K562 (cell line): Measurements from ENCODE around the gene SPDYE3. TPM values are rescaled to one million over a fixed set of nuclear protein-coding genes. Genes with fewer than 3 reads are reported as not detected.

Experiments
- CAMTA2 ChIP-seq: fragments of 250-450 bp; sonication (Bioruptor Pico); conservative IDR thresholded peaks from 2 replicates; pipeline ENCODE4 v1.5.1; 2022
- CBX5 ChIP-seq: IDR thresholded peaks from 2 replicates; pipeline ENCODE4 v1.6.1; 2014; ENCODE audit warnings: low read depth, borderline replicate concordance
- FIP1L1 ChIP-seq: fragments of 200-400 bp; formaldehyde crosslinking; IDR thresholded peaks from 2 replicates; pipeline ENCODE4 v1.6.1; 2018; ENCODE audit warnings: mild to moderate bottlenecking, low read depth, low read length; ENCODE audit not compliant: poor library complexity, severe bottlenecking
- FOXA3 ChIP-seq, 2 experiments: fragments of 450-650 bp in 1 of 2; sonication (generic) in 1 of 2; formaldehyde crosslinking; IDR thresholded peaks in 1 of 2; conservative IDR thresholded peaks in 1 of 2; 2 replicates each; pipeline versions ENCODE4 v1.4.0 to v1.8.0; 2020 to 2022; ENCODE audit warnings: mild to moderate bottlenecking in 2 of 2, missing genetic modification reagents in 1 of 2
- HDAC1 ChIP-seq, 2 experiments: fragments of 450-650 bp; IDR thresholded peaks; 2 replicates each; pipeline ENCODE4 v1.6.1; 2016 to 2017; ENCODE audit warnings: inconsistent platforms in 1 of 2, mild to moderate bottlenecking in 1 of 2, moderate library complexity in 1 of 2
- HMGN3 ChIP-seq: IDR thresholded peaks from 2 replicates; pipeline ENCODE4 v1.6.1; 2011; ENCODE audit warnings: borderline replicate concordance, low read depth, mild to moderate bottlenecking, mixed read lengths, low read length; ENCODE audit not compliant: insufficient read length; ENCODE audit errors: extremely low read depth
- HNRNPK ChIP-seq: fragments of 200-400 bp; formaldehyde crosslinking; IDR thresholded peaks from one replicate; pipeline ENCODE4 v1.6.1; 2018; ENCODE audit warnings: mild to moderate bottlenecking, low read depth, low read length; ENCODE audit not compliant: poor library complexity, severe bottlenecking
- HNRNPUL1 ChIP-seq: fragments of 200-400 bp; formaldehyde crosslinking; IDR thresholded peaks from 2 replicates; pipeline ENCODE4 v1.6.1; 2017; ENCODE audit warnings: low read length
- KDM1A ChIP-seq, 2 experiments: fragments of 450-650 bp; IDR thresholded peaks; 2 replicates each; pipeline ENCODE4 v1.6.1; 2016; ENCODE audit warnings: mild to moderate bottlenecking in 2 of 2
- L3MBTL2 ChIP-seq: fragments of 450-650 bp; IDR thresholded peaks from 2 replicates; pipeline ENCODE4 v1.6.1; 2016; ENCODE audit warnings: mild to moderate bottlenecking, moderate library complexity
- NFYB ChIP-seq: IDR thresholded peaks from 2 replicates; pipeline ENCODE4 v1.6.1; 2011; ENCODE audit warnings: mild to moderate bottlenecking, moderate library complexity; ENCODE audit not compliant: insufficient read length; ENCODE audit errors: extremely low read depth
- PHB ChIP-seq: fragments of 250-450 bp; sonication (Bioruptor Pico); IDR thresholded peaks from 2 replicates; pipeline ENCODE4 v1.5.0; 2021
- RCOR1 ChIP-seq, 2 experiments: IDR thresholded peaks; 2 replicates each; pipeline ENCODE4 v1.6.1; 2012; ENCODE audit warnings: low read depth in 2 of 2, low read length in 2 of 2, borderline replicate concordance in 1 of 2, improper control_type of control experiment in 1 of 2
- SIX5 ChIP-seq, 2 experiments: IDR thresholded peaks; 2 replicates each; pipeline ENCODE4 v1.6.1; 2011; ENCODE audit warnings: low read length in 2 of 2, borderline replicate concordance in 1 of 2, low read depth in 1 of 2, mild to moderate bottlenecking in 1 of 2, moderate library complexity in 1 of 2; ENCODE audit not compliant: insufficient read depth in 1 of 2
- SNAPC5 ChIP-seq: fragments of 250-450 bp; sonication (Bioruptor Pico); IDR thresholded peaks from 2 replicates; pipeline ENCODE4 v1.8.0; 2021; ENCODE audit warnings: moderate library complexity, mild to moderate bottlenecking, inconsistent platforms
- SPI1 ChIP-seq: IDR thresholded peaks from 2 replicates; pipeline ENCODE4 v1.6.1; 2011; ENCODE audit warnings: low read depth, low read length, control low read depth, borderline replicate concordance
- ZBTB1 ChIP-seq: sonication (generic); formaldehyde crosslinking; IDR thresholded peaks from 2 replicates; pipeline ENCODE4 v1.8.1; 2023; ENCODE audit warnings: missing genetic modification reagents, low read depth, mild to moderate bottlenecking, borderline replicate concordance
- ZC3H11A ChIP-seq: IDR thresholded peaks from 2 replicates; pipeline ENCODE4 v1.6.1; 2012; ENCODE audit warnings: low read depth, low read length, improper control_type of control experiment
- ZKSCAN8 ChIP-seq: fragments of 200-800 bp; sonication (Bioruptor generic); IDR thresholded peaks from 2 replicates; pipeline ENCODE4 v1.6.1; 2016; ENCODE audit warnings: missing genetic modification characterization, missing compliant biosample characterization
- ZNF41 ChIP-seq: fragments of 250-450 bp; sonication (Bioruptor Pico); conservative IDR thresholded peaks from 2 replicates; pipeline ENCODE4 v1.4.0; 2020; ENCODE audit warnings: mild to moderate bottlenecking
- ZNF695 ChIP-seq: fragments of 450-650 bp; formaldehyde crosslinking; IDR thresholded peaks from 2 replicates; pipeline ENCODE4 v1.4.0; 2020; ENCODE audit warnings: mild to moderate bottlenecking, moderate library complexity
- ZNF699 ChIP-seq: fragments of 250-450 bp; sonication (Bioruptor Pico); IDR thresholded peaks from 2 replicates; pipeline ENCODE4 v1.8.0; 2021; ENCODE audit warnings: mild to moderate bottlenecking, moderate library complexity; ENCODE audit not compliant: insufficient replicate concordance
- polyA plus RNA-seq, 8 experiments: library from polyadenylated mRNA; depleted of rRNA in 4 of 8; stranded (reverse) in 5 of 8; unstranded in 3 of 8; fragments of >200 nt; fragmentation: Nextera tagmentation in 2 of 8; fragmentation: Illumina TruSeq in 1 of 8; extraction: Ambion mirVana in 2 of 8; extraction: Trizol in 1 of 8; gene quantifications; 2 replicates each; pipeline versions ENCODE4 v1.2.1 to v1.2.3, GENCODE V29; 2011 to 2014; ENCODE audit warnings: inconsistent platforms in 1 of 8, missing spikeins in 1 of 8
- total RNA-seq, 7 experiments: library from RNA; depleted of rRNA in 6 of 7; stranded (reverse); fragments of >200 nt in 6 of 7; fragmentation: Illumina TruSeq in 2 of 7; extraction: Trizol in 2 of 7; gene quantifications; 2 replicates each; pipeline versions ENCODE4 v1.2.1 to v1.2.3, GENCODE V29; 2011 to 2021; ENCODE audit warnings: low replicate concordance in 1 of 7
- TF ChIP-seq, protein P1 (sequence below): fragments of 250-450 bp; sonication (Bioruptor Pico); IDR thresholded peaks from 2 replicates; pipeline ENCODE4 v1.4.0; 2020
- TF ChIP-seq, protein P2 (sequence below): fragments of 250-450 bp; sonication (Bioruptor Pico); IDR thresholded peaks from 2 replicates; pipeline ENCODE4 v1.8.0; 2022; ENCODE audit warnings: moderate library complexity, mild to moderate bottlenecking, inconsistent platforms
- TF ChIP-seq, protein P3 (sequence below): fragments of 450-650 bp; formaldehyde crosslinking; IDR thresholded peaks from 2 replicates; pipeline ENCODE4 v1.4.0; 2020; ENCODE audit warnings: mild to moderate bottlenecking, moderate library complexity

SPDYE3 gene
- total and polyA plus RNA-seq, 9 of the 15 experiments (the other 6 are each of a cell fraction or from before 2014, with no cell fraction given) = 0.04 to 3.3 (median 1.2) TPM; not detected in 6

DNA sequence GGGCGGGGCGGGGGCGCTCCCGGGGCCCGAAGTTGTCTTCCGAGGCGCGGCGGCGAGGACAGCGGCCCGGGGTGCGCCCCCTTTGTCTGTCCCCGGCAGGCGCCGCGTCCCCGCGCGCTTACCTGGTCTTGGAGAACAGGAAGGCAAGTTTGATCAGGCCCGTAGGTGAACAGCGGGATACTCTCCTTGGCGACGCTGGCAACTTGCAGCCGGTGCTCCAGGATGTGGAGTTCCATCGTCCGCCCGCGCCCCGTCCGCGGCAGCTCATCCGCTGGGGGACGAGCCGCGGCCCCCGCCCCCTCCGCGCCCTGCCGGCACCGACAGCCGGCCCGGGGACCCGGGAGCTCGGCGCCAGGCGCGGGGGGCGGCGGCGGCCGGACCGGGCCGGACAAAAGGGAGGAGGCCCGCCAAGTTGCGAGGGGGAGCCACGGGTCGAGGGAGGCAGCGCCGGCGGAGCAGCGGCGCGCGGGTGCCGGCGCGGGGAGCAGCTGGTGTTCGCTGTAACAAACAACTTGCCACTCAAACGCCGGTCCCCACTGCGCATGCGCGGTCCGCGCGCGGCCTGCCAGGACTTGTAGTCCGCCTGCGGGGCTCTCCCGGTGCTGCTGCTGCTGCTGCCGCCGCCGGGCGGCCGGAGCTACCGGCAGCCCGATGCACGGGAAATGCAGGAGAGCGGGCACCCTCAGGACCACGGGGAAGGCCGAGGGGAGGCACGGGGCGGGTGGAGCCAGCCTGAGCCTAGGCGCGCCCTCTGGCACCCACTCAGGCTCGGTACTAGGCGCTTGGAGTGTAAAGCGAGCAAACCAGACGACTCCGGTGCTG, 35.6 kb upstream of the SPDYE3 start (continued):
- no peak for TF ChIP-seq ZNF41 (CRISPR knock-in tag)
- peak in 1 of 2 experiments; percentile 9; a peak in 1 of 4 replicates for TF ChIP-seq RCOR1 (IDR thresholded peaks at IDR 0.05; ENCODE audit: borderline replicate concordance in 1 of 2, low read depth in 2 of 2, low read length in 2 of 2)
- TF ChIP-seq PHB (CRISPR knock-in tag) = no peak
- TF ChIP-seq, protein P1, sequence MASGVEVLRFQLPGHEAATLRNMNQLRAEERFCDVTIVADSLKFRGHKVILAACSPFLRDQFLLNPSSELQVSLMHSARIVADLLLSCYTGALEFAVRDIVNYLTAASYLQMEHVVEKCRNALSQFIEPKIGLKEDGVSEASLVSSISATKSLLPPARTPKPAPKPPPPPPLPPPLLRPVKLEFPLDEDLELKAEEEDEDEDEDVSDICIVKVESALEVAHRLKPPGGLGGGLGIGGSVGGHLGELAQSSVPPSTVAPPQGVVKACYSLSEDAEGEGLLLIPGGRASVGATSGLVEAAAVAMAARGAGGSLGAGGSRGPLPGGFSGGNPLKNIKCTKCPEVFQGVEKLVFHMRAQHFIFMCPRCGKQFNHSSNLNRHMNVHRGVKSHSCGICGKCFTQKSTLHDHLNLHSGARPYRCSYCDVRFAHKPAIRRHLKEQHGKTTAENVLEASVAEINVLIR (CRISPR knock-in tag) = no peak
- TF ChIP-seq HMGN3 = peak; percentile 25
- no peak for TF ChIP-seq ZNF699 (CRISPR knock-in tag)
- TF ChIP-seq SIX5 (IDR thresholded peaks at IDR 0.05; ENCODE audit: borderline replicate concordance in 1 of 2, insufficient read depth in 1 of 2, low read depth in 1 of 2, low read length in 2 of 2) = peak; percentile 59 to 67; a peak in 3 of 4 replicates
- TF ChIP-seq SPI1 = no peak
- peak; percentile 18 for TF ChIP-seq FIP1L1
- TF ChIP-seq HNRNPUL1 = no peak
- 0 out of 2 replicates have a peak, but pooled peaks have one; percentile 35 for TF ChIP-seq ZBTB1 (CRISPR knock-in tag)
- peak in 1 of 2 experiments; percentile 73; a peak in 2 of 4 replicates for TF ChIP-seq FOXA3 (CRISPR knock-in tag; conservative IDR thresholded peaks at IDR 0.05 in 1 of 2, IDR thresholded peaks at IDR 0.05 in 1 of 2)
- TF ChIP-seq HDAC1 (IDR thresholded peaks at IDR 0.05) = no peak
- TF ChIP-seq ZNF695 (CRISPR knock-in tag) = no peak
- peak; percentile 21; the same call in 1 of the 2 replicates for TF ChIP-seq L3MBTL2
- no peak for TF ChIP-seq SNAPC5 (CRISPR knock-in tag)
- TF ChIP-seq, protein P2, sequence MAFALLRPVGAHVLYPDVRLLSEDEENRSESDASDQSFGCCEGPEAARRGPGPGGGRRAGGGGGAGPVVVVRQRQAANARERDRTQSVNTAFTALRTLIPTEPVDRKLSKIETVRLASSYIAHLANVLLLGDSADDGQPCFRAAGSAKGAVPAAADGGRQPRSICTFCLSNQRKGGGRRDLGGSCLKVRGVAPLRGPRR (CRISPR knock-in tag) = peak; percentile 75; the same call in 1 of the 2 replicates
- TF ChIP-seq KDM1A (IDR thresholded peaks at IDR 0.05) = no peak
- TF ChIP-seq HNRNPK = peak; percentile 52
- TF ChIP-seq, protein P3, sequence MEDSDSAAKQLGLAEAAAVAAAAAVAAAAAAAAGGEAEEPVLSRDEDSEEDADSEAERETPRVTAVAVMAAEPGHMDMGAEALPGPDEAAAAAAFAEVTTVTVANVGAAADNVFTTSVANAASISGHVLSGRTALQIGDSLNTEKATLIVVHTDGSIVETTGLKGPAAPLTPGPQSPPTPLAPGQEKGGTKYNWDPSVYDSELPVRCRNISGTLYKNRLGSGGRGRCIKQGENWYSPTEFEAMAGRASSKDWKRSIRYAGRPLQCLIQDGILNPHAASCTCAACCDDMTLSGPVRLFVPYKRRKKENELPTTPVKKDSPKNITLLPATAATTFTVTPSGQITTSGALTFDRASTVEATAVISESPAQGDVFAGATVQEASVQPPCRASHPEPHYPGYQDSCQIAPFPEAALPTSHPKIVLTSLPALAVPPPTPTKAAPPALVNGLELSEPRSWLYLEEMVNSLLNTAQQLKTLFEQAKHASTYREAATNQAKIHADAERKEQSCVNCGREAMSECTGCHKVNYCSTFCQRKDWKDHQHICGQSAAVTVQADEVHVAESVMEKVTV (CRISPR knock-in tag) = 0 out of 2 replicates have a peak, but pooled peaks have one; percentile 9
- TF ChIP-seq NFYB = no peak
- no peak for TF ChIP-seq ZKSCAN8 (CRISPR knock-in tag)
- TF ChIP-seq CAMTA2 = no peak
- no peak for TF ChIP-seq CBX5
- TF ChIP-seq ZC3H11A = no peak
